ENCODE data around the gene WWOX. TPM values are rescaled to one million over a fixed set of nuclear protein-coding genes. Genes with fewer than 3 reads are reported as not detected.
"Not testable (repeated sequence)": the region's sequence is repeated elsewhere in the genome, so short reads cannot be mapped to it uniquely, and the experiment has no call there.

Gene WWOX
- total and polyA plus RNA-seq, 10 donors = 5.9 to 90.3 (median 26.4) TPM

- DNase-seq = no peak
- intact Hi-C loops (cut with DNase I; ENCODE audit: low total_unique reads) = no loop called here
- Histone ChIP-seq H3K4me3 (no peak overlapping the region), H3K27ac (no peak overlapping the region), H3K9me3 (no peaks in the 10 kb centered on the region), H3K36me3 (no peaks in the 10 kb centered on the region), H3K4me1 (no peaks in the 10 kb centered on the region), H3K27me3 (replicated peaks in 1 of 7) (no peaks in the 10 kb centered on the region)
- WGBS, 5 donors = 45 to 67% (median 60%) methylated on average over 4 of the region's 4 CpGs
- TF ChIP-seq POLR2AphosphoS5 (IDR thresholded peaks at IDR 0.05) = no peak
- no peak for TF ChIP-seq POLR2A (IDR thresholded peaks at IDR 0.05)
- TF ChIP-seq CTCF (IDR thresholded peaks at IDR 0.05 in 8 of 11, conservative IDR thresholded peaks at IDR 0.05 in 3 of 11) = no peak
Observed at GRCh38 chr16:79215289-79215688, 1115.8 kb downstream of the WWOX start.

- no peak for DNase-seq
- Histone ChIP-seq H3K27me3 (replicated peaks in 1 of 7) (no peaks in the 10 kb centered on the region), H3K9me3 (no peaks in the 10 kb centered on the region), H3K27ac (no peak overlapping the region), H3K36me3 (no peaks in the 10 kb centered on the region), H3K4me1 (no peaks in the 10 kb centered on the region), H3K4me3 (no peak overlapping the region)
- 68 to 75% (median 70%) methylated on average over 6 of the region's 6 CpGs for WGBS, 5 donors
- TF ChIP-seq CTCF (IDR thresholded peaks at IDR 0.05 in 8 of 11, conservative IDR thresholded peaks at IDR 0.05 in 3 of 11) = no peak
- no peak for TF ChIP-seq POLR2AphosphoS5 (IDR thresholded peaks at IDR 0.05)
- TF ChIP-seq POLR2A (IDR thresholded peaks at IDR 0.05) = no peak
- intact Hi-C loops (cut with DNase I; ENCODE audit: low total_unique reads) = no loop called here
Observed at GRCh38 chr16:79217375-79218011, 1118.0 kb downstream of the WWOX start.

- WGBS, 5 donors = 82 to 97% (median 92%) methylated on average over 1 of the region's 1 CpG
- DNase-seq = no peak
- Histone ChIP-seq H3K9me3 (no peaks in the 10 kb centered on the region), H3K4me1 (no peaks in the 10 kb centered on the region), H3K27me3 (replicated peaks in 1 of 7) (no peaks in the 10 kb centered on the region), H3K27ac (no peak overlapping the region), H3K36me3 (no peaks in the 10 kb centered on the region), H3K4me3 (no peak overlapping the region)
- intact Hi-C loops (cut with DNase I; ENCODE audit: low total_unique reads) = no loop called here
- no peak for TF ChIP-seq POLR2AphosphoS5 (IDR thresholded peaks at IDR 0.05)
Observed at GRCh38 chr16:79218351-79218750, 1118.9 kb downstream of the WWOX start.

- H3K9me3 ChIP-seq; DNase-seq; intact Hi-C loops (cut with DNase I; ENCODE audit: low total_unique reads); H3K27me3 ChIP-seq (replicated peaks in 1 of 7); H3K27ac ChIP-seq; H3K36me3 ChIP-seq; H3K4me3 ChIP-seq; H3K4me1 ChIP-seq: not testable (repeated sequence)
- 86 to 96% (median 90%) methylated on average over 3 of the region's 3 CpGs for WGBS, 5 donors
Observed at GRCh38 chr16:79225994-79226393, 1126.5 kb downstream of the WWOX start.

GRCh38 chr16:79229361-79229760 is 1129.9 kb downstream of the WWOX start:
- no peak for TF ChIP-seq CTCF (IDR thresholded peaks at IDR 0.05 in 8 of 11, conservative IDR thresholded peaks at IDR 0.05 in 3 of 11)
- Histone ChIP-seq H3K27me3 (replicated peaks in 1 of 7) (no peaks in the 10 kb centered on the region), H3K4me1 (no peaks in the 10 kb centered on the region), H3K9me3 (peaks cover 0 to 4% (median 0%) of the 10 kb centered on the region in 8 donors), H3K27ac (no peak overlapping the region), H3K36me3 (no peaks in the 10 kb centered on the region), H3K4me3 (no peak overlapping the region)
- intact Hi-C loops (cut with DNase I; ENCODE audit: low total_unique reads) = no loop called here
- WGBS, 5 donors = 89 to 96% (median 93%) methylated on average over 20 of the region's 20 CpGs
- no peak for DNase-seq

- H3K4me3 ChIP-seq; H3K4me1 ChIP-seq; H3K36me3 ChIP-seq; DNase-seq; H3K27ac ChIP-seq; H3K27me3 ChIP-seq (replicated peaks in 1 of 7); intact Hi-C loops (cut with DNase I; ENCODE audit: low total_unique reads): not testable (repeated sequence)
- WGBS, 5 donors = 92 to 98% (median 96%) methylated on average over 2 of the region's 2 CpGs
- H3K9me3 ChIP-seq = peaks cover 0 to 12% (median 4%) of the 10 kb centered on the region in 8 donors
Observed at GRCh38 chr16:79245700-79246099, 1146.2 kb downstream of the WWOX start.
